ENCODE data around the gene CCDC194. TPM values are rescaled to one million over a fixed set of nuclear protein-coding genes. Genes with fewer than 3 reads are reported as not detected.

The CCDC194 gene
- total and polyA plus RNA-seq, 2 of the 8 experiments (the other 6 are each of a cell fraction or from before 2014, with no cell fraction given) = 0.33 TPM; not detected in 1

- TF ChIP-seq, protein P1, sequence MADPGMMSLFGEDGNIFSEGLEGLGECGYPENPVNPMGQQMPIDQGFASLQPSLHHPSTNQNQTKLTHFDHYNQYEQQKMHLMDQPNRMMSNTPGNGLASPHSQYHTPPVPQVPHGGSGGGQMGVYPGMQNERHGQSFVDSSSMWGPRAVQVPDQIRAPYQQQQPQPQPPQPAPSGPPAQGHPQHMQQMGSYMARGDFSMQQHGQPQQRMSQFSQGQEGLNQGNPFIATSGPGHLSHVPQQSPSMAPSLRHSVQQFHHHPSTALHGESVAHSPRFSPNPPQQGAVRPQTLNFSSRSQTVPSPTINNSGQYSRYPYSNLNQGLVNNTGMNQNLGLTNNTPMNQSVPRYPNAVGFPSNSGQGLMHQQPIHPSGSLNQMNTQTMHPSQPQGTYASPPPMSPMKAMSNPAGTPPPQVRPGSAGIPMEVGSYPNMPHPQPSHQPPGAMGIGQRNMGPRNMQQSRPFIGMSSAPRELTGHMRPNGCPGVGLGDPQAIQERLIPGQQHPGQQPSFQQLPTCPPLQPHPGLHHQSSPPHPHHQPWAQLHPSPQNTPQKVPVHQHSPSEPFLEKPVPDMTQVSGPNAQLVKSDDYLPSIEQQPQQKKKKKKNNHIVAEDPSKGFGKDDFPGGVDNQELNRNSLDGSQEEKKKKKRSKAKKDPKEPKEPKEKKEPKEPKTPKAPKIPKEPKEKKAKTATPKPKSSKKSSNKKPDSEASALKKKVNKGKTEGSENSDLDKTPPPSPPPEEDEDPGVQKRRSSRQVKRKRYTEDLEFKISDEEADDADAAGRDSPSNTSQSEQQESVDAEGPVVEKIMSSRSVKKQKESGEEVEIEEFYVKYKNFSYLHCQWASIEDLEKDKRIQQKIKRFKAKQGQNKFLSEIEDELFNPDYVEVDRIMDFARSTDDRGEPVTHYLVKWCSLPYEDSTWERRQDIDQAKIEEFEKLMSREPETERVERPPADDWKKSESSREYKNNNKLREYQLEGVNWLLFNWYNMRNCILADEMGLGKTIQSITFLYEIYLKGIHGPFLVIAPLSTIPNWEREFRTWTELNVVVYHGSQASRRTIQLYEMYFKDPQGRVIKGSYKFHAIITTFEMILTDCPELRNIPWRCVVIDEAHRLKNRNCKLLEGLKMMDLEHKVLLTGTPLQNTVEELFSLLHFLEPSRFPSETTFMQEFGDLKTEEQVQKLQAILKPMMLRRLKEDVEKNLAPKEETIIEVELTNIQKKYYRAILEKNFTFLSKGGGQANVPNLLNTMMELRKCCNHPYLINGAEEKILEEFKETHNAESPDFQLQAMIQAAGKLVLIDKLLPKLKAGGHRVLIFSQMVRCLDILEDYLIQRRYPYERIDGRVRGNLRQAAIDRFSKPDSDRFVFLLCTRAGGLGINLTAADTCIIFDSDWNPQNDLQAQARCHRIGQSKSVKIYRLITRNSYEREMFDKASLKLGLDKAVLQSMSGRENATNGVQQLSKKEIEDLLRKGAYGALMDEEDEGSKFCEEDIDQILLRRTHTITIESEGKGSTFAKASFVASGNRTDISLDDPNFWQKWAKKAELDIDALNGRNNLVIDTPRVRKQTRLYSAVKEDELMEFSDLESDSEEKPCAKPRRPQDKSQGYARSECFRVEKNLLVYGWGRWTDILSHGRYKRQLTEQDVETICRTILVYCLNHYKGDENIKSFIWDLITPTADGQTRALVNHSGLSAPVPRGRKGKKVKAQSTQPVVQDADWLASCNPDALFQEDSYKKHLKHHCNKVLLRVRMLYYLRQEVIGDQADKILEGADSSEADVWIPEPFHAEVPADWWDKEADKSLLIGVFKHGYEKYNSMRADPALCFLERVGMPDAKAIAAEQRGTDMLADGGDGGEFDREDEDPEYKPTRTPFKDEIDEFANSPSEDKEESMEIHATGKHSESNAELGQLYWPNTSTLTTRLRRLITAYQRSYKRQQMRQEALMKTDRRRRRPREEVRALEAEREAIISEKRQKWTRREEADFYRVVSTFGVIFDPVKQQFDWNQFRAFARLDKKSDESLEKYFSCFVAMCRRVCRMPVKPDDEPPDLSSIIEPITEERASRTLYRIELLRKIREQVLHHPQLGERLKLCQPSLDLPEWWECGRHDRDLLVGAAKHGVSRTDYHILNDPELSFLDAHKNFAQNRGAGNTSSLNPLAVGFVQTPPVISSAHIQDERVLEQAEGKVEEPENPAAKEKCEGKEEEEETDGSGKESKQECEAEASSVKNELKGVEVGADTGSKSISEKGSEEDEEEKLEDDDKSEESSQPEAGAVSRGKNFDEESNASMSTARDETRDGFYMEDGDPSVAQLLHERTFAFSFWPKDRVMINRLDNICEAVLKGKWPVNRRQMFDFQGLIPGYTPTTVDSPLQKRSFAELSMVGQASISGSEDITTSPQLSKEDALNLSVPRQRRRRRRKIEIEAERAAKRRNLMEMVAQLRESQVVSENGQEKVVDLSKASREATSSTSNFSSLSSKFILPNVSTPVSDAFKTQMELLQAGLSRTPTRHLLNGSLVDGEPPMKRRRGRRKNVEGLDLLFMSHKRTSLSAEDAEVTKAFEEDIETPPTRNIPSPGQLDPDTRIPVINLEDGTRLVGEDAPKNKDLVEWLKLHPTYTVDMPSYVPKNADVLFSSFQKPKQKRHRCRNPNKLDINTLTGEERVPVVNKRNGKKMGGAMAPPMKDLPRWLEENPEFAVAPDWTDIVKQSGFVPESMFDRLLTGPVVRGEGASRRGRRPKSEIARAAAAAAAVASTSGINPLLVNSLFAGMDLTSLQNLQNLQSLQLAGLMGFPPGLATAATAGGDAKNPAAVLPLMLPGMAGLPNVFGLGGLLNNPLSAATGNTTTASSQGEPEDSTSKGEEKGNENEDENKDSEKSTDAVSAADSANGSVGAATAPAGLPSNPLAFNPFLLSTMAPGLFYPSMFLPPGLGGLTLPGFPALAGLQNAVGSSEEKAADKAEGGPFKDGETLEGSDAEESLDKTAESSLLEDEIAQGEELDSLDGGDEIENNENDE (IDR thresholded peaks at IDR 0.05; ENCODE audit: insufficient replicate concordance, low read length) = no peak
- TF ChIP-seq NANOG (IDR thresholded peaks at IDR 0.05; ENCODE audit: insufficient read depth, low read depth, low read length, poor library complexity, severe bottlenecking) (no peak), SIN3A (conservative IDR thresholded peaks at IDR 0.05 in 1 of 2, IDR thresholded peaks at IDR 0.05 in 1 of 2; ENCODE audit: low read depth in 1 of 2, low read length in 2 of 2) (no peak), SIRT6 (IDR thresholded peaks at IDR 0.05; ENCODE audit: low read length) (no peak), KDM5A (IDR thresholded peaks at IDR 0.05; ENCODE audit: low read length) (no peak), TEAD4 (IDR thresholded peaks at IDR 0.05; ENCODE audit: low read depth, low read length) (no peak), CHD1 (IDR thresholded peaks at IDR 0.05; ENCODE audit: low read depth, low read length) (no peak), JUN (IDR thresholded peaks at IDR 0.05; ENCODE audit: low read depth, low read length) (no peak), JUND (IDR thresholded peaks at IDR 0.05; ENCODE audit: low read length) (no peak), TBP (IDR thresholded peaks at IDR 0.05; ENCODE audit: low read depth, low read length) (no peak), HDAC6 (IDR thresholded peaks at IDR 0.05; ENCODE audit: low read depth, low read length) (no peak)
- TF ChIP-seq, protein P2, sequence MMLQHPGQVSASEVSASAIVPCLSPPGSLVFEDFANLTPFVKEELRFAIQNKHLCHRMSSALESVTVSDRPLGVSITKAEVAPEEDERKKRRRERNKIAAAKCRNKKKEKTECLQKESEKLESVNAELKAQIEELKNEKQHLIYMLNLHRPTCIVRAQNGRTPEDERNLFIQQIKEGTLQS (IDR thresholded peaks at IDR 0.05; ENCODE audit: insufficient read depth, low read depth, low read length) = no peak
These were observed 27.9 kb upstream of the CCDC194 start (continued) for GRCh38 chr19:17421942-17422341.
